HG02870 (cell line): ENCODE data around the gene FCER1A.
"Not testable (repeated sequence)": the region's sequence is repeated elsewhere in the genome, so short reads cannot be mapped to it uniquely, and the experiment has no call there.

ENCODE experiments used
- ATAC-seq: cut with Tn5 transposase; IDR thresholded peaks from one replicate; pipeline ENCODE4 v1.9.1; 2021; ENCODE audit warnings: mild to moderate bottlenecking, moderate library complexity; ENCODE audit not compliant: unreplicated experiment

FCER1A gene

DNA sequence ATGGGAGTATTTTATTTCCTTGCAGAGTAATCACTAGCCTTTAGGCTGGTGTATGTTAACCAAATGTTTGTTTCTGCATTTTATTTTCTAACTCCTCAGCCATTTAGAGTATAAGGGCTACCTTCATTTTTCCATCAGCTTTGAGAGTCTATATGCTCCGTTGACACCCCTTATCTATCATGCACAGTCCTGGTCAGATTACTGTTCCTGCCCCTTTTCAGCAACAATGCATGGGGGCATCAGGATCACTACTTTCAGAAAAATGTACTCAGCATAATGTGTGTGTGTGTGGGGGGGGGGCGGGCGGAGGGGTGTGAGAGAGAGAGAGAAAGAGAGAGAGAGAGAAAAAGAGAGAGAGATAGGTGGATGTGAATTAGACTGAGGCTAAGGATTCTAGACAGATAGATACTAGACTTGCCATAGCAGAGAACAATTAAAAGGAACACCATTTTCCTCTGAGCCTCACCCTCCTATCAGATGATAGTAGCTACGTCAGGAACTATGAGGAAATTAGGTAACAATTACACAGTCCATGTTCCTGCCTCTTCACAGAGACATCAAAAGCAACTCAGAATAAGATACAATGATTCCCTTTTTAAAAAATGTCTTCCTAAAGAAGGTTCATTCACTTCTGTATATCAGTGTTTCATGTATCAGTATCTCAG is 40.8 kb downstream of the FCER1A start:
- no peak for ATAC-seq

- ATAC-seq = not testable (repeated sequence)
Measured at GRCh38 chr1:159349374-159349773, 47.2 kb downstream of the FCER1A start.

- ATAC-seq = no peak
Measured at GRCh38 chr1:159352436-159352835, 50.3 kb downstream of the FCER1A start.
